Measurements from ENCODE around the gene TAS2R5. TPM values are rescaled to one million over a fixed set of nuclear protein-coding genes. Genes with fewer than 3 reads are reported as not detected.

TAS2R5 gene
- total RNA-seq, 1 donor from 2014 or later: 2.8 TPM

Other genes starting within 250 kb of the TAS2R5 start
- 29.9 TPM for gene AGK, start 238.8 kb upstream of the TAS2R5 start, total RNA-seq
- 14.7 TPM for gene DENND11, start 88.1 kb upstream of the TAS2R5 start, total RNA-seq
- 0.10 TPM for gene WEE2, start 81.9 kb upstream of the TAS2R5 start, total RNA-seq
- gene SSBP1, start 51.9 kb upstream of the TAS2R5 start, total RNA-seq: 80.2 TPM
- gene TAS2R3, start 26.1 kb upstream of the TAS2R5 start, total RNA-seq: 3.6 TPM
- 3.1 TPM for gene TAS2R4, start 13.5 kb upstream of the TAS2R5 start, total RNA-seq
- gene PRSS37, start 51.3 kb downstream of the TAS2R5 start, total RNA-seq: not detected
- 0.10 TPM for gene OR9A4, start 126.2 kb downstream of the TAS2R5 start, total RNA-seq
- gene CLEC5A, start 156.8 kb downstream of the TAS2R5 start, total RNA-seq: 3.8 TPM
- not detected for gene TAS2R38, start 183.6 kb downstream of the TAS2R5 start, total RNA-seq
- 3.7 TPM for gene MGAM, start 205.7 kb downstream of the TAS2R5 start, total RNA-seq

Measured in skin of body (tissue), 1 donor.